Heart right ventricle (tissue), 16 donors: ENCODE data around the gene NFU1. TPM values are rescaled to one million over a fixed set of nuclear protein-coding genes. Genes with fewer than 3 reads are reported as not detected.
A peak's percentile ranks its signal among the peaks of the same experiment; 100 is the strongest.

Source experiments
- ATAC-seq, 8 donors: fragments of 200-7000 bp; cut with Tn5 transposase; one replicate each; pipeline ENCODE4 v1.9.1; 2020; ENCODE audit warnings: mild to moderate bottlenecking in 8 of 8, moderate library complexity in 8 of 8, moderate number of reproducible peaks in 1 of 8
- DNase-seq, 2 donors: peaks; one replicate each; pipeline ENCODE4 v3.0.0-alpha.2; 2020
- H3K27ac ChIP-seq, 10 donors: fragments of 200-600 bp; sonication (generic) in 2 of 10; one replicate each; pipeline versions ENCODE4 v1.5.0 to v1.8.0; 2020 to 2022; ENCODE audit warnings: mild to moderate bottlenecking in 3 of 10
- H3K27me3 ChIP-seq, 7 donors: fragments of 200-600 bp; one replicate each; pipeline ENCODE4 v1.8.0; 2021 to 2022; ENCODE audit warnings: mild to moderate bottlenecking in 2 of 7
- H3K36me3 ChIP-seq, 9 donors: fragments of 200-600 bp; sonication (generic) in 1 of 9; one replicate each; pipeline versions ENCODE4 v1.5.0 to v1.8.0; 2020 to 2022; ENCODE audit warnings: mild to moderate bottlenecking in 2 of 9
- H3K4me1 ChIP-seq, 9 donors: fragments of 200-600 bp; sonication (generic) in 1 of 9; one replicate each; pipeline versions ENCODE4 v1.5.0 to v1.8.0; 2020 to 2022; ENCODE audit warnings: mild to moderate bottlenecking in 4 of 9
- H3K4me3 ChIP-seq, 10 donors: fragments of 200-600 bp; sonication (generic) in 2 of 10; one replicate each; pipeline versions ENCODE4 v1.5.0 to v1.8.0; 2020 to 2022; ENCODE audit warnings: mild to moderate bottlenecking in 7 of 10, moderate library complexity in 2 of 10
- H3K9me3 ChIP-seq, 11 donors: fragments of 200-600 bp in 10 of 11; sonication (generic) in 2 of 11; one replicate each; pipeline versions ENCODE4 v1.5.0 to v1.8.0; 2013 to 2022; ENCODE audit warnings: mild to moderate bottlenecking in 2 of 11, control low read depth in 1 of 11, moderate library complexity in 1 of 11
- WGBS, 2 donors: extraction: QIAGEN DNeasy Blood & Tissue Kit; methylation state at CpG; one replicate each; pipeline ENCODE4 v1.1.7; 2013; ENCODE audit warnings: inconsistent platforms in 1 of 2; 5-methylcytosine and 5-hydroxymethylcytosine counted together
- intact Hi-C, 10 donors: fragments of 100-400 bp; cut with DNase I; formaldehyde crosslinking; loops; one replicate each; pipeline versions ENCODE4 v1.11.1 to v1.14.2; 2022
- polyA plus RNA-seq, 2 donors: library from polyadenylated mRNA; stranded (reverse); fragments of 200-250 nt; gene quantifications; one replicate each; pipeline ENCODE4 v1.2.3, GENCODE V29; 2013
- total RNA-seq, 10 donors: library from RNA; stranded (reverse); fragmentation: NEBNext Ultra II Directional in 3 of 10; extraction: Animal tissue kit (Norgen Biotek cat#: 25700) in 3 of 10; gene quantifications; one replicate each; pipeline versions ENCODE4 v1.2.1 to v1.2.4, GENCODE V29; 2021 to 2023
- TF ChIP-seq, protein P1 (sequence below), 9 donors: fragments of 200-600 bp; sonication (generic) in 2 of 9; IDR thresholded peaks; one replicate each; pipeline versions ENCODE4 v1.5.0 to v1.8.0; 2021 to 2022; ENCODE audit warnings: antibody characterized with exemption in 9 of 9, mild to moderate bottlenecking in 5 of 9, moderate library complexity in 1 of 9
- donor health status: Arrhythmogenic right ventricular cardiomyopathy.
- donor health status: ischemic (EF 13 %, LVEDD 7.1; RV severe dilation, severe dysfunction).
- donor health status: healthy with polysubstance abuse.
- donor health status: DM: no; HTN: yes; CAD: no.
- donor health status: DM: no; HTN: no; CAD: no.
- donor health status: ischemic (EF 25% LVEDD 6.9; RV normal size, moderate dysfunction).
- donor health status: ischemic (EF 25% LVEDD 5.7; RV mildly dilated, moderate dysfunction).
- donor health status: healthy.
- donor health status: DM: yes; HTN: yes; CAD: no.
- donor health status: Ischemic cardiomyopathy.
- donor health status: ischemic (EF 35%, LVEDD 5.7; RV mildly dilated, moderate dysfunction).
- donor health status: nonischemic (EF 11% LVEDD 7.7; RV severe dilation, severe dysfunction).
- donor health status: DM: yes; HTN: yes; CAD: no.
- donor health status: PGD.
- donor health status: ischemic (EF 29% LVEDD 5.4; RV normal size, mild dysfunction).
- donor health status: nonischemic (EF 23%, LVEDD 6.1; RV moderate dilation, normal function).

NFU1 gene
- total and polyA plus RNA-seq, 12 donors = 72.0 to 148 (median 120) TPM

- no peak for ATAC-seq
- WGBS, 2 donors = 73 to 86% methylated on average over 5 of the region's 5 CpGs
- Histone ChIP-seq H3K27me3 (no peaks in the 10 kb centered on the region), H3K27ac (no peak overlapping the region), H3K4me3 (no peak overlapping the region), H3K4me1 (peaks cover 0 to 23% (median 0%) of the 10 kb centered on the region in 9 donors), H3K36me3 (peaks cover 0 to 59% (median 0%) of the 10 kb centered on the region in 9 donors), H3K9me3 (no peaks in the 10 kb centered on the region)
- intact Hi-C loops = no loop called here
- no peak for DNase-seq
- TF ChIP-seq, protein P1, sequence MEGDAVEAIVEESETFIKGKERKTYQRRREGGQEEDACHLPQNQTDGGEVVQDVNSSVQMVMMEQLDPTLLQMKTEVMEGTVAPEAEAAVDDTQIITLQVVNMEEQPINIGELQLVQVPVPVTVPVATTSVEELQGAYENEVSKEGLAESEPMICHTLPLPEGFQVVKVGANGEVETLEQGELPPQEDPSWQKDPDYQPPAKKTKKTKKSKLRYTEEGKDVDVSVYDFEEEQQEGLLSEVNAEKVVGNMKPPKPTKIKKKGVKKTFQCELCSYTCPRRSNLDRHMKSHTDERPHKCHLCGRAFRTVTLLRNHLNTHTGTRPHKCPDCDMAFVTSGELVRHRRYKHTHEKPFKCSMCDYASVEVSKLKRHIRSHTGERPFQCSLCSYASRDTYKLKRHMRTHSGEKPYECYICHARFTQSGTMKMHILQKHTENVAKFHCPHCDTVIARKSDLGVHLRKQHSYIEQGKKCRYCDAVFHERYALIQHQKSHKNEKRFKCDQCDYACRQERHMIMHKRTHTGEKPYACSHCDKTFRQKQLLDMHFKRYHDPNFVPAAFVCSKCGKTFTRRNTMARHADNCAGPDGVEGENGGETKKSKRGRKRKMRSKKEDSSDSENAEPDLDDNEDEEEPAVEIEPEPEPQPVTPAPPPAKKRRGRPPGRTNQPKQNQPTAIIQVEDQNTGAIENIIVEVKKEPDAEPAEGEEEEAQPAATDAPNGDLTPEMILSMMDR (IDR thresholded peaks at IDR 0.05) = no peak
These were observed 33.7 kb upstream of the NFU1 start for GRCh38 chr2:69470911-69471310.

DNA sequence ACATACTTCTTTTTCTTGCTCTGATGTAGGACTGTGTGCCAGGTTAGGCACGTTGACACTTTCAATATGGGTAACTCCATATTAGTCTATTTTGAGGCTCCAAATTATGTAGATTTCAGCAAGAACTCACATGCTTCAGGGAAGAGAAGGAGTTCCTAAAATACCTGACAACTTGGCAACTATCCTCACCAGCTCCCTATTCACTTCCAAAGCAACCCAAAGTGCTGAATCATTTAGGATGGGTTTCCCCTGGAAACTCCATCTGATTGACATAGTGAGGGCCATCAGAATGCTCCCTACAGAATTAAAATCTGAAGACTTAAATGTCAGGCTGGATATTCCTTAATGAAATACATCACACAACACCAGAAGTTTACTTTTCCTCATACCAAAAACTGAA lies 32.5 kb upstream of the NFU1 start:
- 70 to 93% methylated on average over 1 of the region's 1 CpG for WGBS, 2 donors
- H3K27ac ChIP-seq = peak overlapping the region in 2 of 10 donors; percentile 4 to 27
- H3K27me3 ChIP-seq = no peaks in the 10 kb centered on the region
- H3K9me3 ChIP-seq = no peaks in the 10 kb centered on the region
- intact Hi-C loops = no loop called here
- H3K36me3 ChIP-seq = peaks cover 0 to 59% (median 0%) of the 10 kb centered on the region in 9 donors
- ATAC-seq = no peak
- H3K4me3 ChIP-seq = no peak overlapping the region
- DNase-seq = no peak
- peaks cover 0 to 33% (median 4%) of the 10 kb centered on the region in 9 donors for H3K4me1 ChIP-seq
- TF ChIP-seq, protein P1 (IDR thresholded peaks at IDR 0.05) = no peak

GRCh38 chr2:69469375-69469774 lies 32.1 kb upstream of the NFU1 start:
- WGBS, 2 donors = 96% methylated on average over 3 of the region's 3 CpGs
- H3K27ac ChIP-seq = peak overlapping the region in 3 of 10 donors; percentile 4 to 27 (median 26)
- TF ChIP-seq, protein P1 (IDR thresholded peaks at IDR 0.05) = no peak
- intact Hi-C loops = no loop called here
- H3K4me1 ChIP-seq = peaks cover 0 to 37% (median 4%) of the 10 kb centered on the region in 9 donors
- ATAC-seq (peak in 1 of 8 donors; percentile 21), DNase-seq (no peak)
- no peaks in the 10 kb centered on the region for H3K9me3 ChIP-seq
- H3K36me3 ChIP-seq = peaks cover 0 to 59% (median 0%) of the 10 kb centered on the region in 9 donors
- no peaks in the 10 kb centered on the region for H3K27me3 ChIP-seq
- H3K4me3 ChIP-seq = no peak overlapping the region

DNA sequence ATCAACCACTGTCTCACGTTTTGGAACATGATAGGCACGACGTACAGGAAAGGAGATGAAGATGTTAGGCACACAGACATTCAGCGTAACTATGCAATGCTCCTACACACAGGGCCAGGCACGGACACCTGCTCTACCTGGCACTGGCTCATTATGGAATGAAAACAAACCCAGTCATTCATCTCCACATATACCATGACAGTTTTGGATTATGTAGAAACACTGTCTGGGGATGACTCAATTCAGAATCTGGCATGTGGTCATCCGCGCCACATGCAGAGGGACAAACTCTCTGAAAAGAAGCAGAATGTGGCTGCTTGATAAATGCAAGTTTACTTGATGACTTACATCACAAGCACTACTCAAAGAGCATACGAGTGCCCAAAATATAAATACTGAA lies 29.5 kb upstream of the NFU1 start:
- TF ChIP-seq, protein P1 (IDR thresholded peaks at IDR 0.05) = no peak
- H3K36me3 ChIP-seq = peaks cover 0 to 54% (median 0%) of the 10 kb centered on the region in 9 donors
- no peaks in the 10 kb centered on the region for H3K27me3 ChIP-seq
- 95 to 96% methylated on average over 8 of the region's 8 CpGs for WGBS, 2 donors
- H3K9me3 ChIP-seq = no peaks in the 10 kb centered on the region
- no peak overlapping the region for H3K4me3 ChIP-seq
- peak overlapping the region in 1 of 10 donors; percentile 70 for H3K27ac ChIP-seq
- ATAC-seq = no peak
- intact Hi-C loops = no loop called here
- DNase-seq = no peak
- peaks cover 0 to 40% (median 4%) of the 10 kb centered on the region in 9 donors for H3K4me1 ChIP-seq
